HFF-Myc (cell line): ENCODE data around the gene MTR.

Experiments used
- DNase-seq: peaks from one replicate; pipeline ENCODE4 v3.0.0-alpha.2; 2011; ENCODE audit warnings: low read depth; ENCODE audit errors: extremely low read depth
- H3K4me3 ChIP-seq: replicated peaks from 2 replicates; pipeline ENCODE4 v1.5.1; 2011; ENCODE audit warnings: low read depth, mild to moderate bottlenecking, control low read depth, low read length
- TF ChIP-seq, protein P1 (sequence below): IDR thresholded peaks from 2 replicates; pipeline ENCODE4 v1.5.1; 2012; ENCODE audit warnings: mild to moderate bottlenecking, low read depth, low read length, control low read depth; ENCODE audit errors: missing control alignments

The MTR gene

DNA sequence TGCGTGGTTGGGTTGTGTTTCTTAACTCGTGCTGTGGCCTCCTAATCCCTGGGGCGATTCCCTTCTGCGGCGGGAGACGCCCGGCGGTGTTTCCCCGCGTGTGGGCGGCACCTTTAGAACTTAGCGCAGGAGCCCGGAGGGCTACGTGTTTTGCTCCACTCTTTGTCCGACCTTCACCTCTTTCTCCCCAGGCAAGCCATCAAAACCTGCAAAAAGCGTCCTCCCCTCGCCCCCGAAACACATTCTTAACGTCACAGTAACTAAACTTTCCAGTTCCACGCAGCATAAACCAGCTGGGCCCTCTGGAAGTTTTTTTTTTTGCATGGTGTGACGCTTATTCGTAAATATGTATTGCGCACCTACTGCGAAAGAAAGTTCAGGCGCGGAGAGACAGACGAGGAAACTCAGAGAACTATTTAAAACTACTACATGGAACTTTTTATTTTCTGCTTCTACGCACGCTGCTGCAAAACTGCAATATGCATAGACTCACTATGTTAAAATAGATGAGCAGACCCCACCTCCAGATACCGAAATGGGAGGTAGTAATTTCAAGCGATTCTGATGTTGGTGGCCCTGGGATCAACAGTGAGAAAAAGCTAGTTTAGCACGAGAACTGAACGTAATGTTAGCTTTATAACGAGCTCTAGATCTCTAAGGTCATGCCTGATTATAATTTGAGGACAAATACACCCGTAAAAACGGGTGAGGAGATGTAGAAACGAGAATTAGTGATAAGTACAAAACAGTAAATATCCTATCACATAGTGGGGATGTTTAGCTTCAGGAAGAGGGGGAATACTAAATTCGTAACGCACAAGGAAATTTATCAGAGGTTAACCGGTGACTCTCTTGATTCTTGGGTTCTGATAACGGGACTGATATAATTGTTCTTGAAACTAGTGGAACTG is 920 bp downstream of the MTR start:
- TF ChIP-seq, protein P1, sequence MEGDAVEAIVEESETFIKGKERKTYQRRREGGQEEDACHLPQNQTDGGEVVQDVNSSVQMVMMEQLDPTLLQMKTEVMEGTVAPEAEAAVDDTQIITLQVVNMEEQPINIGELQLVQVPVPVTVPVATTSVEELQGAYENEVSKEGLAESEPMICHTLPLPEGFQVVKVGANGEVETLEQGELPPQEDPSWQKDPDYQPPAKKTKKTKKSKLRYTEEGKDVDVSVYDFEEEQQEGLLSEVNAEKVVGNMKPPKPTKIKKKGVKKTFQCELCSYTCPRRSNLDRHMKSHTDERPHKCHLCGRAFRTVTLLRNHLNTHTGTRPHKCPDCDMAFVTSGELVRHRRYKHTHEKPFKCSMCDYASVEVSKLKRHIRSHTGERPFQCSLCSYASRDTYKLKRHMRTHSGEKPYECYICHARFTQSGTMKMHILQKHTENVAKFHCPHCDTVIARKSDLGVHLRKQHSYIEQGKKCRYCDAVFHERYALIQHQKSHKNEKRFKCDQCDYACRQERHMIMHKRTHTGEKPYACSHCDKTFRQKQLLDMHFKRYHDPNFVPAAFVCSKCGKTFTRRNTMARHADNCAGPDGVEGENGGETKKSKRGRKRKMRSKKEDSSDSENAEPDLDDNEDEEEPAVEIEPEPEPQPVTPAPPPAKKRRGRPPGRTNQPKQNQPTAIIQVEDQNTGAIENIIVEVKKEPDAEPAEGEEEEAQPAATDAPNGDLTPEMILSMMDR, result no peak
- peak overlapping the region; percentile 99 for H3K4me3 ChIP-seq
- no peak for DNase-seq

DNA sequence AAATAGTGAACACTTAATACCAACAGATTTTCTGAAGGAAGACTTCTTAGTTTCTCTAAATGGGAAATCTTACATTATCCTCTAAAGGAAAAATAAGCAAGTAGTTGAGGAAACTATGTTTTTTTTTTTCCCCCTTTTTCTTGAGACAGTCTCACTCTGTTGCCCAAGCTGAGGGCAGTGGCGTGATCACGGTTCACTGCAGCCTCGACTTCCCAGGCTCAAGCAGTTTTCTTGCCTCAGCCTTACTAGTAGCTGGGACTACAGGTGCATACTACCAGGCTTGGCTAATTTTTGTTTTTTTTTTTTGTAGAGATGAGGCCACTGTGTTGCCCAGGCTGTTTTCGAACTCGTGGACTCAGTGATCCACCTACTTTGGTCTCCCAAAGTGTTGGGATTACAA is 3.9 kb downstream of the MTR start:
- no peak overlapping the region for H3K4me3 ChIP-seq
- no peak for DNase-seq
- TF ChIP-seq, protein P1, result no peak

DNA sequence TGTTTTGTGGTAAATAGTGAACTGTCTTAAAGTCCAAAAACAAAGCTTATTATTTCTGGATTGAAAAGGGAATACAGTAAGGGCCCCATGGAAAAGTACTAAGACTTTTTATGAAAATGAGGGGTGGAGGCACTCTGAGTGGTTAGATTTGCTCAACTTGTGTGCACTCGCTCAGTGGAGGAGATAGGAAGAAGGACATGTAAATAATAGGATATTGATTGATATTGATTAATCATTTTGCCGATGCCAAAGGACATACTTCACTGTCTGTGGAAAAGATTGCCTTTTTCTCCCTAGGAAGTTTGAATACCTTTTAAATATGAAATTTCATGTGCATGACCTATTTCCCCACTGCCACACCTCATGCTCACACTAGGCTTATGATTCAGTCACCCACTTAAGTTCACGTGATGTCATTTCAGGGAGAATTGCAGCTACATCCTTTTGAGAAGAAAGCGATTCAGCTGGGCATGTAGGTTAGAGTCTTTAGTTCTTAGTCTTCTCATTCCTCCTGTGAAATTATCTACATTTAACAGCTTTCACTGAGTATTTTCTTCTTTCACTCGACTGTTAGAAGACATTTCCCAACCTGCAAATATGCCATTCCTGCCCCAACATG is 5.0 kb downstream of the MTR start:
- H3K4me3 ChIP-seq, result no peak overlapping the region
- DNase-seq, result no peak
- TF ChIP-seq, protein P1, result no peak

DNA sequence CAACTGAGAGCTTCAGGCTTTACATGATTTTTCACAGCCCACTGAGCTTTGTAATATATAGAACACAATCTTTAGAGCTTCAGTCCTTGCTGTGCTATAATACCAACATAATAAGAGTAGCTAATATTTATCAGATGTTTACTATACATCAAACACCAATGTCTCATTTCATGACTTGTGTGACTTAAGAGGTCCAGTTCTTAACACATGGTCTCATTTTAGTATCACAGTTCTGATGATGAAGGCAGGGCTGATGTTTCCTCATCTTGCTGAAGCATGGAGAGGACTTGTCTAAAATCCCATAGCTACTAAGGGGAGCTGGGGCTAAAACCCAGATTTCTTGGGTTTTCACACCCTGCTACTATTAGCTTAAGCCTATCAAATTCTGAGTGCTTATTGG is 5.5 kb downstream of the MTR start:
- TF ChIP-seq, protein P1, result no peak
- DNase-seq, result no peak
- H3K4me3 ChIP-seq, result no peak overlapping the region

DNA sequence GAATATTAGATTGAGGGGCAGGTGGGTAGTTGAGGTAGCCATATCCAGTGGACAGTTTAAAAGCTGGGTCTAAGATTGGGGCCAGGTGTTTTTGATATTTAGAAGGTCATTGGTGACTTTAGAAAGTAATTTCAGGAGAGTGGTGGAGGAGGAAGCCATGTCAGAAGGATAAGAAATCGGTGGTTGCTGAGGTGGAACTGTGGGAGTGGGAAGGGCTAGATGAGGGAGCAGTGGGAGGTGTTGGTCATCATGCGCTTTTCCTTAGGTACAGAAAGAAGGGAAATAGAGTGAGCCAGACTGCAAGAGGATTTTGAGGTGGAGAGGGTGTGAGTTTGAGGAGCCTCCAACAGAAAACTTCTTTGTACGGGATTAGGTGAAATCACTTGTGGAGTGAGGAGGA is 7.2 kb downstream of the MTR start:
- no peak overlapping the region for H3K4me3 ChIP-seq
- TF ChIP-seq, protein P1, result no peak
- DNase-seq, result no peak

DNA sequence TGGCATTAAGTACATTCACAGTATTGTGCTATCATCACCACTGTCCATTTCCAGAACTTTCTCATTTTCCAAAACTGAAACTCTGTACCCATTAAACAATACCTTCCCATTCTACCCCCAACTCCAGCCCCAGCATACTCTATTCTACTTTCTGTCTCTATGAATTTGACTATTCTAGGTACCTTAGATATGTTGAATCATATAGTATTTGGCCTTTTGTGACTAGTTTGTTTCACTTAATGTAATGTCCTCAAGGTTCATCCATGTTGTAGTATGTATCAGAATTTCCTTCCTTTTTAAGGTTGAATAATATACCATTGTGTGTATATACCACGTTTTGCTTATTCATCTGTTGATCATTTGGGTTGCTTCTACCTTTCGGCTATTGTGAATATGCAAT is 11.5 kb downstream of the MTR start:
- H3K4me3 ChIP-seq, result no peak overlapping the region
- TF ChIP-seq, protein P1, result no peak
- no peak for DNase-seq
